Naive thymus-derived CD8-positive, alpha-beta T cell (primary cell): ENCODE results near the gene SLC7A7. TPM values are rescaled to one million over a fixed set of nuclear protein-coding genes. Genes with fewer than 3 reads are reported as not detected.
"Not testable (repeated sequence)": the region's sequence is repeated elsewhere in the genome, so short reads cannot be mapped to it uniquely, and the experiment has no call there.

ENCODE experiments used
- ATAC-seq, 2 donors: fragments of 150-1000 bp; cut with Tn5 transposase in 1 of 2; sonication (Bioruptor Pico), chemical (Tn5 transposase) in 1 of 2; 1 replicate in 1 of 2; 2 replicates in 1 of 2; pipeline ENCODE4 v1.10.0; 2021; ENCODE audit warnings: mild to moderate bottlenecking in 2 of 2, moderate library complexity in 2 of 2
- POLR2A ChIA-PET: fragments of 350-600 bp; sonication (Branson Sonifier 250); formaldehyde crosslinking; loops from one replicate; lab custom pipeline; 2021; ENCODE audit warnings: antibody characterized with exemption; lab: Charles Lee
- DNase-seq, 10 donors: peaks; one replicate each; pipeline versions ENCODE4 v3.0.0 to v3.0.0-alpha.2; 2020 to 2022
- H3K27ac Mint-ChIP-seq, 10 donors: one replicate each; pipeline ENCODE4 v1.8.0; 2020 to 2022; ENCODE audit warnings: mild to moderate bottlenecking in 10 of 10, mixed read lengths in 10 of 10, moderate library complexity in 4 of 10, inconsistent platforms in 1 of 10
- H3K27me3 Mint-ChIP-seq, 5 donors: one replicate each; pipeline ENCODE4 v1.8.0; 2021 to 2022; ENCODE audit warnings: mixed read lengths in 5 of 5
- H3K36me3 Mint-ChIP-seq, 3 donors: one replicate each; pipeline ENCODE4 v1.8.0; 2020 to 2022; ENCODE audit warnings: mixed read lengths in 3 of 3, mild to moderate bottlenecking in 2 of 3, inconsistent platforms in 1 of 3
- H3K4me1 Mint-ChIP-seq, 4 donors: one replicate each; pipeline ENCODE4 v1.8.0; 2021 to 2022; ENCODE audit warnings: mixed read lengths in 4 of 4
- H3K4me3 Mint-ChIP-seq, 10 donors: one replicate each; pipeline ENCODE4 v1.8.0; 2020 to 2022; ENCODE audit warnings: mild to moderate bottlenecking in 10 of 10, mixed read lengths in 10 of 10, moderate library complexity in 6 of 10, inconsistent platforms in 1 of 10
- H3K9me3 Mint-ChIP-seq, 9 donors: one replicate each; pipeline ENCODE4 v1.8.0; 2020 to 2022; ENCODE audit warnings: mixed read lengths in 9 of 9, mild to moderate bottlenecking in 3 of 9, inconsistent platforms in 1 of 9, moderate library complexity in 1 of 9
- polyA plus RNA-seq, 3 donors: library from polyadenylated mRNA; unstranded; fragments of 300-500 nt; fragmentation: Illumina TruSeq; gene quantifications; one replicate each; pipeline ENCODE4 v1.2.3, GENCODE V29; 2021
- total RNA-seq, 8 experiments: library from RNA in 2 of 8; stranded (reverse) in 2 of 8; gene quantifications; one replicate each; pipeline ENCODE4 v1.2.3 and lab custom pipeline; 2021 to 2026

Gene SLC7A7
- total and polyA plus RNA-seq, 5 experiments from 2014 or later: 0.13 to 3.5 (median 0.46) TPM

DNA sequence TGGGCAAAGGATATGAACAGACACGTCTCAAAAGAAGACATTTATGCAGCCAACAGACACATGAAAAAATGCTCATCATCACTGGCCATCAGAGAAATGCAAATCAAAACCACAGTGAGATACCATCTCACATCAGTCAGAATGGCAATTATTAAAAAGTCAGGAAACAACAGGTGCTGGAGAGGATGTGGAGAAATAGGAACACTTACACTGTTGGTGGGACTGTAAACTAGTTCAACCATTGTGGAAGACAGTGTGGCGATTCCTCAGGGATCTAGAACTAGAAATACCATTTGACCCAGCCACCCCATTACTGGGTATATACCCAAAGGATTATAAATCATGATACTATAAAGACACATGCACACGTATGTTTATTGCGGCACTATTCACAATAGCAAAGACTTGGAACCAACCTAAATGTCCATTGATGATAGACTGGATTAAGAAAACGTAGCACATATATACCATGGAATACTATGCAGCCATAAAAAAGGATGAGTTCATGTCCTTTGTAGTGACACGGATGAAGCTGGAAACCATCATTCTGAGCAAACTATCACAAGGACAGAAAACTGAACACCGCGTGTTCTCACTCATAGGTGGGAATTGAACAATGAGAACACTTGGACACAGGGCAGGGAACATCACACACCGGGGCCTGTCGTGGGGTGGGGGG, 57.1 kb downstream of the SLC7A7 start:
- H3K4me3 Mint-ChIP-seq, H3K27me3 Mint-ChIP-seq, DNase-seq, H3K27ac Mint-ChIP-seq, ATAC-seq, H3K4me1 Mint-ChIP-seq: not testable (repeated sequence)
- H3K36me3 Mint-ChIP-seq: peaks cover 8 to 28% (median 22%) of the 10 kb centered on the region in 3 donors
- H3K9me3 Mint-ChIP-seq: peaks cover 0 to 21% (median 6%) of the 10 kb centered on the region in 9 donors
- POLR2A ChIA-PET: interaction anchor here (0.5 to 0.7 kb wide), 2 partner anchors 60 to 87 kb away, joined by 3 to 4 read pairs; no protein-coding TSS in a partner anchor

DNA sequence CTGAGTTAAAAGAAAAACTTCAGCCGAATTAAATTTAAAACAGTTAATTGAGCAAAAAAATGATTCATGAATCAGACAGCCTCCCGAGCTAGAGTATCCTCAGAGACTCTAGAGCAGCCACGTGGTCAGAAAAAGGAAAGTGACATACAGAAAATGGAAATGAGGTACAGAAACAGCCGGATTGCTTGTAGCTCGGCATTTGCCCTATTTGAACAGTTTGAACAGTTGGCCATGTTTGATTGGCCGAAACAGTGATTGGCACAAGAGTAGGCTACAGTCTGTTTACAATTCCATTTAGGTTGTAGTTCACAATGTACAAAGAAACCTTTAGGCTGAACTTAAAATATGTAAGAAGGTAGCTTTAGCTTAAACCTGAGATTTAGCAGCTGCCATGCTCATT, 61.6 kb downstream of the SLC7A7 start:
- POLR2A ChIA-PET: no interaction called here
- Mint-ChIP-seq H3K36me3 (peaks cover 0 to 3% (median 3%) of the 10 kb centered on the region in 3 donors), H3K4me1 (peaks cover 1 to 8% (median 3%) of the 10 kb centered on the region in 4 donors), H3K4me3 (no peak overlapping the region), H3K27me3 (peaks cover 5 to 31% (median 9%) of the 10 kb centered on the region in 5 donors), H3K9me3 (peaks cover 0 to 2% (median 0%) of the 10 kb centered on the region in 9 donors), H3K27ac (peak overlapping the region in 1 of 10 donors; percentile 40)
- ATAC-seq: no peak
- no peak for DNase-seq

DNA sequence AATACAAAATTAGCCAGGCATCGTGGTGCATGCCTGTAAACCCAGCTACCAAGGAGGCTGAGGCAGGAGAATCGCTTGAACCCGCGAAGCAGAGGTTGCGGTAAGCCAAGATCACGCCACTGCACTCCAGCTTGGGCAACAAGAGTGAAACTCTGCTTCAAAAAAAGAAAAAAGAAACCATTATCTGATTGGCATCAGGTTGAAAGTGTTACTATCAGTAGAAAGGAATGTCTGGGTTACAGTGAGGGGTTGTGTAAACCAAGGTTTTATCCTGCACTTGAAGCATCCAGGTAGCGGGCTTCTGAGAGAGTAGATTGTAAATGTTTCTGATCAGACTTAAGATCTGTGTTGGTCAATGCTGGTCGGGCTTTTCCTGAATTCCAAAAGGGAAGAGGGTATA, 62.8 kb downstream of the SLC7A7 start:
- H3K9me3 Mint-ChIP-seq: peaks cover 0 to 2% (median 0%) of the 10 kb centered on the region in 9 donors
- H3K27me3 Mint-ChIP-seq: peaks cover 5 to 31% (median 14%) of the 10 kb centered on the region in 5 donors
- no peak overlapping the region for H3K4me3 Mint-ChIP-seq
- peaks cover 0 to 3% (median 0%) of the 10 kb centered on the region in 3 donors for H3K36me3 Mint-ChIP-seq
- peaks cover 5 to 16% (median 7%) of the 10 kb centered on the region in 4 donors for H3K4me1 Mint-ChIP-seq
- POLR2A ChIA-PET: interaction anchor here (0.6 to 0.9 kb wide), 3 partner anchors 9 to 153 kb away, joined by 3 read pairs; no protein-coding TSS in a partner anchor
- H3K27ac Mint-ChIP-seq: no peak overlapping the region
- ATAC-seq: no peak
- DNase-seq: no peak

DNA sequence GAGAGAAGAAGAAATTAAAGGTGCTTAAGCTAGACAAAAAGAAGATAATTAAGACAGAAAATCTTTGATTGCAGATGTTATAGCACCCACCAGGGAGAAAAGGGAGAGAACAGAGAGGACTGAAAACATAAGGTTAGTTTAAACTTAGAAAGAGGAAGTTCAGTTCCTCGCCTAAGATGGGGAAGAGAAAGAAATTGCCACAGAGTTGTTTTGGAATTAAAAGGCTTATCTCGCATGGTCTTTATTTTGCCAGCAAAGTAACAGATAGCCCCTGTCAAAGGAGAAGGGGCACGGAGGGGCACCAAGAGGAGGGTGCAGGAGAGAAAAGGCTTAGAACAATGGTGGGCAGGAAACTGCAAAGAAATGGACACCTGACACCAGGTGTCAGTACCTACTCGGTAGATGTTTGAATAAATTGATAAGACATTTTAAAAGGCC, 66.6 kb downstream of the SLC7A7 start:
- Mint-ChIP-seq H3K9me3 (peaks cover 0 to 2% (median 0%) of the 10 kb centered on the region in 9 donors), H3K36me3 (peaks cover 0 to 3% (median 0%) of the 10 kb centered on the region in 3 donors), H3K4me3 (peak overlapping the region in 1 of 10 donors; percentile 37), H3K27me3 (peaks cover 2 to 31% (median 14%) of the 10 kb centered on the region in 5 donors), H3K27ac (peak overlapping the region in 4 of 10 donors; percentile 5 to 87 (median 52)), H3K4me1 (peaks cover 5 to 16% (median 7%) of the 10 kb centered on the region in 4 donors)
- POLR2A ChIA-PET: interaction anchor here (0.5 kb wide), 1 partner anchor 86 kb away, joined by 3 read pairs; no protein-coding TSS in a partner anchor
- DNase-seq: no peak
- no peak for ATAC-seq

DNA sequence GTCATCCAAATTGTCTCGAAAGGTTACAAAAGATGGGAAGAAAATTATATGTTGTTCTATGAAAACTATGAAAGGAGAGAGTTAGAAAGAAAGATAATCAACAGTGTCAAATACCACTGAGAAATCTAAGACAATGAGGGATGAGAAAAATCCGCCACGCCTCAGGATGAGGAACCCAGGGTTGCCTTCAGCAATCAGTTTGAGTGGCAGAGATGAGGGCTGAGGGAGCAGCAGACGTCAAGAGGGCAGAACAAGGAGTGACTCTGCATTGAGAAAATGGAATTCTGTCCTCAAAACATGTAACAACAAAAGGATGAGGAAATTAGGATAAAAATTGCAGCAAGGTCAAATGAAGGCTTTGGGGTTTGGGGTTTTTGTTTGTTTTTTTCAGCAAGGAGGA, 67.0 kb downstream of the SLC7A7 start:
- POLR2A ChIA-PET: interaction anchor here (0.5 kb wide), 1 partner anchor 86 kb away, joined by 3 read pairs; no protein-coding TSS in a partner anchor
- no peak for ATAC-seq
- Mint-ChIP-seq H3K4me3 (no peak overlapping the region), H3K27me3 (peaks cover 2 to 31% (median 14%) of the 10 kb centered on the region in 5 donors), H3K27ac (peak overlapping the region in 5 of 10 donors; percentile 5 to 87 (median 60)), H3K4me1 (peaks cover 5 to 16% (median 7%) of the 10 kb centered on the region in 4 donors), H3K9me3 (peaks cover 0 to 2% (median 0%) of the 10 kb centered on the region in 9 donors), H3K36me3 (peaks cover 0 to 3% (median 0%) of the 10 kb centered on the region in 3 donors)
- DNase-seq: no peak

DNA sequence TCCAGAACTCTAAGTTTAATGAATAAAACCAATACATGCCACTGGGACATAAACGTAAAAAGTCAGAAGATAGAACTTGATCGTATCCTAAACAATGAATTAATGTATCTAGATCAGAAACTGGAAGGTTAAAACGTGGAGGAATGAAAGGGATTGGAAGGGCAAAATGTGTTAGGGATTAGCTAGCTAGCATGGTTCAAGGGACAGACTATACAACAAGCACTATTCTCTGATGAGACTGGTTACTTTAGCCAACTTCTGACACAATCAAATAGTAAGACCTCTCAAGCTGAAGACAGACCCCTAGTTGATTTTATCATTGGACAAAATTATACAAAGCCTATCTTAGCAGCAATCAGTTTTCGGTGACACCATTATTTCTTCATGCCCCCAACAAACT, 67.5 kb downstream of the SLC7A7 start:
- H3K36me3 Mint-ChIP-seq: peaks cover 0 to 3% (median 0%) of the 10 kb centered on the region in 3 donors
- peaks cover 0 to 2% (median 0%) of the 10 kb centered on the region in 9 donors for H3K9me3 Mint-ChIP-seq
- POLR2A ChIA-PET: interaction anchor here (0.5 kb wide), 1 partner anchor 87 kb away, joined by 3 read pairs; no protein-coding TSS in a partner anchor
- peaks cover 5 to 16% (median 7%) of the 10 kb centered on the region in 4 donors for H3K4me1 Mint-ChIP-seq
- peak overlapping the region in 1 of 10 donors; percentile 60 for H3K27ac Mint-ChIP-seq
- no peak for DNase-seq
- H3K4me3 Mint-ChIP-seq: no peak overlapping the region
- no peak for ATAC-seq
- peaks cover 0 to 28% (median 16%) of the 10 kb centered on the region in 5 donors for H3K27me3 Mint-ChIP-seq

DNA sequence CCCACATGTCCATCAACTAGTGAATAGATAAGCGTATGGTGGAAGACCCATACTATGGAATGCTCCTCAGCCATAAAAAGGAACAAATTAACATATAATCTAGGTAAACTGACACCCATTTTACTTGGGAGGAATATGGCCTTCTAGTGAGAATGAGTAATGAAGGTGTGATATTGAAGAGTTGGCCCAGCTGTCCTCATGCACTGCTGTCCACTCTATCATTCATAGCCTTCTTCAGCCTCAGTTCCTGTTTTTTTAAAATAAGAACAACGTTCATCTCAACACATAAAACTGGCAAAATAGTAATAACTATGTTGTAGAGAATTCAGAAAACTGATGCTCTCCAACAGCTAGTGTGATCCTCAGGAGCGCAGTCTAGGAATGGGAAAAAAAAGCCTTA, 75.2 kb downstream of the SLC7A7 start:
- POLR2A ChIA-PET: no interaction called here
- peaks cover 2 to 24% (median 7%) of the 10 kb centered on the region in 5 donors for H3K27me3 Mint-ChIP-seq
- H3K27ac Mint-ChIP-seq: no peak overlapping the region
- no peak overlapping the region for H3K4me3 Mint-ChIP-seq
- ATAC-seq (no peak), DNase-seq (no peak)
- no peaks in the 10 kb centered on the region for H3K4me1 Mint-ChIP-seq
- H3K36me3 Mint-ChIP-seq: peaks cover 0 to 5% (median 0%) of the 10 kb centered on the region in 3 donors
- H3K9me3 Mint-ChIP-seq: no peaks in the 10 kb centered on the region

DNA sequence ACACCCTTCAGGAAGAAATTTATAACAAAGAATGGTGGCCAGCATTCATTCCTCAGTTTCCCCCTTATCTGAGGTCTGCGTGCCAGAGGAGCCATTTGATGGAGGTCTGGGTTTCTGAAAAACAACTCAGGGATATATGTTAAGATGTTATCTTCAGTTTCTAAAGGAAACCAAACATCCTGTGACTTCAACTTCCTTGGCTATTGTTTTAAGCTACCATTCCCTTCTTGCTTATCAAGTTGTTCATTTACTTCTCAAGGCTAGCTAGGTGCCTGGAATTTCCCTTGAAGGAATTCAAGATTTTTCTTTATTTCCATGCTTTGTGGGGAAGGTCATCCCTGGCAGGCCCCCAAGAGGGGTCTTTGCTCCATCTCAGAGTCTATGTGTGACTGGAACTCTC, 75.8 kb downstream of the SLC7A7 start:
- Mint-ChIP-seq H3K4me1 (no peaks in the 10 kb centered on the region), H3K27me3 (peaks cover 2 to 28% (median 7%) of the 10 kb centered on the region in 5 donors), H3K9me3 (no peaks in the 10 kb centered on the region), H3K36me3 (peaks cover 0 to 5% (median 0%) of the 10 kb centered on the region in 3 donors), H3K4me3 (no peak overlapping the region), H3K27ac (no peak overlapping the region)
- POLR2A ChIA-PET: no interaction called here
- ATAC-seq: no peak
- no peak for DNase-seq

DNA sequence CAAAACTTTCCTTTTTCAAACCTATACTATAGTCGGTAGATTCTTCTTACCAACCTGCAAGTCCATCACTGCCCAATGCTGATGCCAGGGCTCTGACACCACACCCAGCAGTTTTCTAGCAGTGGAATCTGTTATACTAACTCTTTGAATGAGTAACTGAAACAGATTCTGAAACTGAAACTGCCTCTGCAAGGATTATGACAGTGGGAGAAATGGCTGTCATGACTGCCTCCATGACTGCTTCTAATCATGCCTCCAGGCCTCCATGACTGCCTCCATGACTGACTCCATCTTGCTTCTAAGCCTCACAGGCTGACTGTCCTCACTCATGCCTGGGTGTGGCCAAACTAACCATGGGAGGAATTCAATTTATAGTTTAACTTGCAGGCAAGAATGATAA, 78.2 kb downstream of the SLC7A7 start:
- ATAC-seq: no peak
- H3K27me3 Mint-ChIP-seq: peaks cover 0 to 17% (median 3%) of the 10 kb centered on the region in 5 donors
- H3K27ac Mint-ChIP-seq: no peak overlapping the region
- DNase-seq: no peak
- no peaks in the 10 kb centered on the region for H3K9me3 Mint-ChIP-seq
- peaks cover 0 to 5% (median 0%) of the 10 kb centered on the region in 3 donors for H3K36me3 Mint-ChIP-seq
- H3K4me3 Mint-ChIP-seq: no peak overlapping the region
- no peaks in the 10 kb centered on the region for H3K4me1 Mint-ChIP-seq
- POLR2A ChIA-PET: interaction anchor here (0.7 kb wide), 1 partner anchor 157 kb away, joined by 5 read pairs; no protein-coding TSS in a partner anchor

DNA sequence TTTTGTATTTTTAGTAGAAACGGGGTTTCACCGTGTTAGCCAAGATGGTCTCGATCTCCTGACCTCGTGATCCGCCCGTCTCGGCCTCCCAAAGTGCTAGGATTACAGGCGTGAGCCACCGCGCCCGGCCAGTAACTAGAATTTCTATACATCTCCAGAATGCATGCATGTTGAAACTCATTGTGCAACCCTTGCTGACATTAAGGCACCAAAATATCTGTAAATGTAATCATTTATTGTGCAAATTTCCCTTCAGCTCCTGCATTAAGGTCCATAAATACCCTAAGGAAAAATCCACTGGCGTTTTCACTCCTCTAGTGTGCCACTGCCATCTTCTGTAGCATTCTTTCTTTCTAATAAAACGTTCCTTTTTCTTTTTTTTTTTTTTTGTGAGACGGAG, 78.9 kb downstream of the SLC7A7 start:
- POLR2A ChIA-PET: interaction anchor here (0.7 kb wide), 1 partner anchor 156 kb away, joined by 5 read pairs; no protein-coding TSS in a partner anchor
- H3K9me3 Mint-ChIP-seq, H3K27ac Mint-ChIP-seq, H3K36me3 Mint-ChIP-seq, H3K4me3 Mint-ChIP-seq, ATAC-seq, H3K4me1 Mint-ChIP-seq, DNase-seq: not testable (repeated sequence)
- H3K27me3 Mint-ChIP-seq: peaks cover 0 to 13% (median 5%) of the 10 kb centered on the region in 5 donors

DNA sequence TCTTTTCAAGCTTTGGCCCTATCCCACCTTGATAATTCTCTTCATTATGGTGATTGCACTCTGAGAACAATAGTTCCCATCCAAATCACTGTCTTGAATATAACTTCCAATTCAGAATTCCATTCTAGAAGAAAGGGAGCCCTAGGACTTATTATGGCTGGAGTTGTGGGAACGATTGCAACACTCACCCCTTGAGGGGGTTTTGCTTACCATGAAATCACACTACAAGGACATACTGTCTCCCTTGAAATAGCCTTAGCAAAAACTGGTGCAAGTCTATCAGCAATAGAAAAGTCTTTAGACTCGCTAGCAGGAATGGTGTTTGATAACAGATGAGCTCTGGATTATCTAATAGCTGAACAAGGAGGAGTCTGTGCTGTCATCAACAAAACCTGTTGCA, 80.1 kb downstream of the SLC7A7 start:
- Mint-ChIP-seq H3K27me3 (peaks cover 2 to 17% (median 5%) of the 10 kb centered on the region in 5 donors), H3K27ac (no peak overlapping the region), H3K4me3 (no peak overlapping the region), H3K4me1 (no peaks in the 10 kb centered on the region), H3K9me3 (no peaks in the 10 kb centered on the region), H3K36me3 (peaks cover 0 to 5% (median 0%) of the 10 kb centered on the region in 3 donors)
- POLR2A ChIA-PET: no interaction called here
- no peak for ATAC-seq
- DNase-seq: no peak

DNA sequence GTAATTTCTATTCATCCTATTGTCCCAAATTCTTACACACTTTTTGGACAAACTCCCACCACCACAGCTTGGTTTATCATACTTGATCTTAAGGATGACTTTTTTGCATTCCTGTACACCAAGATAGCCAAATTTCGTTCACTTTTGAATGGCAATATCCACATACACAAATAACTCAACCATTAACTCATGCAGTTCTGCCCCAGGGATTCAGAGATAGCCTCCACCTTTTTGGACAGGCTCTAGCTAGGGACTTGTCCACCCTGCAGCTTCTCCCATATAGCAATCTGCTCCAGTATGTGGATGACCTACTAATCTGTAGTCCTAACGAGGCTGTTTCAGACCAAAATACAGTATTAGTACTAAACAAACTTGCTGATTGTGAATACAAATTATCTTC, 81.4 kb downstream of the SLC7A7 start:
- no peak for ATAC-seq
- POLR2A ChIA-PET: no interaction called here
- no peaks in the 10 kb centered on the region for H3K4me1 Mint-ChIP-seq
- H3K27me3 Mint-ChIP-seq: peaks cover 2 to 17% (median 5%) of the 10 kb centered on the region in 5 donors
- H3K36me3 Mint-ChIP-seq: peaks cover 0 to 5% (median 0%) of the 10 kb centered on the region in 3 donors
- H3K4me3 Mint-ChIP-seq: no peak overlapping the region
- H3K27ac Mint-ChIP-seq: no peak overlapping the region
- no peak for DNase-seq
- no peaks in the 10 kb centered on the region for H3K9me3 Mint-ChIP-seq

DNA sequence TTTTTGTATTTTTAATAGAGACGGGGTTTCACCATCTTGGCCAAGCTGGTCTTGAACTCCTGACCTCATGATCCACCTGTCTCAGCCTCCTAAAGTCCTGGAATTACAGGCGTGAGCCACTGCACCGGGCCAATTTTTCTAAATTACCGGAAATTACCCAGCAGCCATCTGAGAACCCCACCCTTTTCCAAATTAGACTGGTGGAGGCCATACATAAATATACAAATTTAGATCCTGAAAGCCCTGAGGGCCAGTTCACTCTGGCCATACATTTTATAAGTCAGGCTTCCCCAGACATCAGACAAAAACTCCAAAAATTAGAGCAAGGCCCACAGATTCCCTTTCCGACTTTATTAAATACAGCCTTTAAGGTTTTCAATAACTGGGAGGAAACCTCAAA, 83.2 kb downstream of the SLC7A7 start:
- H3K4me1 Mint-ChIP-seq, H3K27ac Mint-ChIP-seq, ATAC-seq, POLR2A ChIA-PET, H3K36me3 Mint-ChIP-seq, H3K4me3 Mint-ChIP-seq, H3K9me3 Mint-ChIP-seq, DNase-seq: not testable (repeated sequence)
- H3K27me3 Mint-ChIP-seq: peaks cover 0 to 17% (median 5%) of the 10 kb centered on the region in 5 donors
